Coronary artery (tissue), 2 donors: ENCODE results near the gene PPP4C.
"Not testable (repeated sequence)": the region's sequence is repeated elsewhere in the genome, so short reads cannot be mapped to it uniquely, and the experiment has no call there.

ENCODE experiments used
- DNase-seq: peaks from one replicate; pipeline ENCODE4 v3.0.0-alpha.2; 2017; ENCODE audit warnings: low spot score
- H3K27ac ChIP-seq, 2 donors: fragments of 200-600 bp; sonication (generic); one replicate each; pipeline ENCODE4 v1.5.1; 2016 to 2019
- H3K4me3 ChIP-seq: fragments of 200-600 bp; sonication (generic); 2 replicates; pipeline ENCODE4 v1.5.1; 2016; ENCODE audit warnings: mild to moderate bottlenecking, moderate library complexity
- TF ChIP-seq, protein P1 (sequence below): fragments of 200-600 bp; sonication (generic); IDR thresholded peaks from one replicate; pipeline ENCODE4 v1.5.1; 2019; ENCODE audit warnings: antibody characterized with exemption

Gene PPP4C

GRCh38 chr16:30031477-30031918, 44.3 kb upstream of the PPP4C start:
- TF ChIP-seq, protein P1, sequence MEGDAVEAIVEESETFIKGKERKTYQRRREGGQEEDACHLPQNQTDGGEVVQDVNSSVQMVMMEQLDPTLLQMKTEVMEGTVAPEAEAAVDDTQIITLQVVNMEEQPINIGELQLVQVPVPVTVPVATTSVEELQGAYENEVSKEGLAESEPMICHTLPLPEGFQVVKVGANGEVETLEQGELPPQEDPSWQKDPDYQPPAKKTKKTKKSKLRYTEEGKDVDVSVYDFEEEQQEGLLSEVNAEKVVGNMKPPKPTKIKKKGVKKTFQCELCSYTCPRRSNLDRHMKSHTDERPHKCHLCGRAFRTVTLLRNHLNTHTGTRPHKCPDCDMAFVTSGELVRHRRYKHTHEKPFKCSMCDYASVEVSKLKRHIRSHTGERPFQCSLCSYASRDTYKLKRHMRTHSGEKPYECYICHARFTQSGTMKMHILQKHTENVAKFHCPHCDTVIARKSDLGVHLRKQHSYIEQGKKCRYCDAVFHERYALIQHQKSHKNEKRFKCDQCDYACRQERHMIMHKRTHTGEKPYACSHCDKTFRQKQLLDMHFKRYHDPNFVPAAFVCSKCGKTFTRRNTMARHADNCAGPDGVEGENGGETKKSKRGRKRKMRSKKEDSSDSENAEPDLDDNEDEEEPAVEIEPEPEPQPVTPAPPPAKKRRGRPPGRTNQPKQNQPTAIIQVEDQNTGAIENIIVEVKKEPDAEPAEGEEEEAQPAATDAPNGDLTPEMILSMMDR: no peak
- Histone ChIP-seq H3K4me3 (no peak overlapping the region), H3K27ac (no peak overlapping the region)
- no peak for DNase-seq

GRCh38 chr16:30032083-30032819, 43.5 kb upstream of the PPP4C start:
- Histone ChIP-seq H3K4me3 (no peak overlapping the region), H3K27ac (no peak overlapping the region)
- DNase-seq: no peak
- TF ChIP-seq, protein P1: peak; percentile 50

- no peak overlapping the region for H3K27ac ChIP-seq
- no peak for DNase-seq
- TF ChIP-seq, protein P1: no peak
- no peak overlapping the region for H3K4me3 ChIP-seq
These were observed 42.5 kb upstream of the PPP4C start for GRCh38 chr16:30033270-30033669.

DNA sequence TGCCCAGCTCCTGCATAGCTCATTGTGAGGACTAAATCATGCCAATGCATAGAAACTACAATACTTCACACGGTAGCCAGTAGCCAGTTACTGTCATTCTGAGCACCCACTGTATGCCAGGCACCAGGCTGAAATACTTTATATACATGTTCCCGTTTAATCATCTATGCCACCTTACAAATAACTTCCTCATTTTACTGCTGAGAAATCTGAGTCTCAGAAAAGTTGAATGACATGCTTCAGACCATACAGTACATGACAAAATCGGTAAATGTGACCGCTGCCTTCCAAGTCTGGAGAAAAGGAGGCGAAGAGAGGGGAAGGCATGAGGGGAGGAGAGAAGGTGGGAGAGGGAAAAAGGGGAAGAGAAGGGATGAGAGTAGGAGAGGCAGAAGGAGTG, 35.6 kb upstream of the PPP4C start:
- Histone ChIP-seq H3K27ac (no peak overlapping the region), H3K4me3 (no peak overlapping the region)
- TF ChIP-seq, protein P1: no peak
- no peak for DNase-seq

DNA sequence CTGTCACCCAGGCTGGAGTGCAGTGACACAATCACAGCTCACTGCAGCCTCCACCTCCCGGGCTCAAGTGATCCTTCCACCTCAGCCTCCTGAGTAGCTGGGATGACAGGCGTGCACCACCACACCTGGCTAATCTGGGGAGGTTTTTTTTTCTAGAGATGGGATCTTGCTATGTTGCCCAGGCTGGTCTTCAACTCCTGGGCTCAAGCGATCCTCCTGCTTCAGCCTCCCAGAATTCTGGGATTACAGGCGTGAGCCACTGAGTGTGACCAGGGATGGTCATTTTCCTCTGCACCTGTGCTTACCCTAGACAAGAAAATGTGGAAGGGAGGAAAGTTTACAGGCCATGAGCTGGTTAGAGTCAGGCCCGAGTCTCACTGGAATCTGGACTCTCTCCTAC, 35.1 kb upstream of the PPP4C start:
- H3K27ac ChIP-seq, DNase-seq, H3K4me3 ChIP-seq: not testable (repeated sequence)

GRCh38 chr16:30041841-30042240, 34.0 kb upstream of the PPP4C start:
- TF ChIP-seq, protein P1: peak; percentile 27
- no peak overlapping the region for H3K4me3 ChIP-seq
- no peak overlapping the region for H3K27ac ChIP-seq
- no peak for DNase-seq

GRCh38 chr16:30046178-30046577, 29.6 kb upstream of the PPP4C start:
- TF ChIP-seq, protein P1: no peak
- H3K27ac ChIP-seq: no peak overlapping the region
- no peak for DNase-seq
- H3K4me3 ChIP-seq: no peak overlapping the region
